ENCODE data around the gene GLMP. TPM values are rescaled to one million over a fixed set of nuclear protein-coding genes. Genes with fewer than 3 reads are reported as not detected.
A peak's percentile ranks its signal among the peaks of the same experiment; 100 is the strongest.

GLMP gene
- total RNA-seq, 4 donors from 2014 or later: 30.8 to 45.9 (median 42.1) TPM

GRCh38 chr1:156244126-156244525, 51.4 kb downstream of the GLMP start:
- peaks cover 0 to 41% (median 28%) of the 10 kb centered on the region in 4 donors for H3K4me1 ChIP-seq
- 65 to 68% methylated on average over 2 of the region's 2 CpGs for WGBS, 2 donors
- no peaks in the 10 kb centered on the region for H3K9me3 ChIP-seq
- no peak for DNase-seq (ENCODE audit: low spot score in 2 of 2)
- no peaks in the 10 kb centered on the region for H3K27me3 ChIP-seq
- H3K36me3 ChIP-seq: peaks cover 0 to 51% (median 0%) of the 10 kb centered on the region in 3 donors
- no peak overlapping the region for H3K4me3 ChIP-seq
- TF ChIP-seq POLR2A (IDR thresholded peaks at IDR 0.05) (no peak), EP300 (IDR thresholded peaks at IDR 0.05) (no peak)
- peak overlapping the region in 1 of 4 donors; percentile 2 for H3K27ac ChIP-seq

- H3K27me3 ChIP-seq: no peaks in the 10 kb centered on the region
- WGBS, 2 donors: 45 to 61% methylated on average over 7 to 9 of the region's 10 CpGs
- H3K4me1 ChIP-seq: peaks cover 0 to 30% (median 26%) of the 10 kb centered on the region in 4 donors
- DNase-seq (ENCODE audit: low spot score in 2 of 2): no peak
- H3K27ac ChIP-seq: peak overlapping the region in 1 of 4 donors; percentile 9
- H3K36me3 ChIP-seq: peaks cover 0 to 62% (median 10%) of the 10 kb centered on the region in 3 donors
- TF ChIP-seq CTCF (IDR thresholded peaks at IDR 0.05) (no peak), POLR2A (IDR thresholded peaks at IDR 0.05) (no peak), EP300 (IDR thresholded peaks at IDR 0.05) (no peak)
- no peak overlapping the region for H3K4me3 ChIP-seq
- H3K9me3 ChIP-seq: no peaks in the 10 kb centered on the region
Observed at GRCh38 chr1:156242738-156243137, 52.7 kb downstream of the GLMP start.

Other genes starting within 250 kb of the GLMP start
- 10 to 100 TPM; 19.5 to 32.1 (median 22.8) TPM for gene UBQLN4, start 241.9 kb downstream of the GLMP start, total RNA-seq
- 10 to 100 TPM; 32.6 to 51.8 (median 47.8) TPM for gene LAMTOR2, start 240.9 kb downstream of the GLMP start, total RNA-seq
- not detected for gene RAB25, start 234.5 kb downstream of the GLMP start, total RNA-seq
- gene MEX3A, start 213.2 kb downstream of the GLMP start, total RNA-seq: 1 to 10 TPM in 1 of 4 donors, under 1 TPM in 3; under 0.01 to 1.2 (median 0.43) TPM
- gene LMNA, start 181.0 kb downstream of the GLMP start, total RNA-seq: 100 to 1,000 TPM; 371 to 501 (median 419) TPM
- gene SEMA4A, start 142.1 kb downstream of the GLMP start, total RNA-seq: 1 to 10 TPM; 1.8 to 4.6 (median 3.5) TPM
- gene SLC25A44, start 101.6 kb downstream of the GLMP start, total RNA-seq: 10 to 100 TPM in 3 of 4 donors, 1 to 10 TPM in 1; 9.4 to 25.5 (median 13.6) TPM
- gene PMF1, start 82.7 kb downstream of the GLMP start, total RNA-seq: 10 to 100 TPM; 41.7 to 67.1 (median 49.1) TPM
- gene BGLAP, start 53.5 kb downstream of the GLMP start, total RNA-seq: 1 to 10 TPM in 3 of 4 donors, not detected in 1; 2.1 to 5.2 (median 2.7) TPM
- 10 to 100 TPM; 26.4 to 44.6 (median 31.2) TPM for gene PAQR6, start 47.6 kb downstream of the GLMP start, total RNA-seq
- gene SMG5, start 12.9 kb downstream of the GLMP start, total RNA-seq: 10 to 100 TPM; 58.0 to 85.8 (median 67.5) TPM
- gene TMEM79, start 11.4 kb downstream of the GLMP start, total RNA-seq: 1 to 10 TPM; 1.7 to 4.5 (median 3.1) TPM
- gene VHLL, start 3.6 kb upstream of the GLMP start, total RNA-seq: not detected
- 100 to 1,000 TPM; 113 to 175 (median 137) TPM for gene CCT3, start 42.6 kb upstream of the GLMP start, total RNA-seq
- gene TSACC, start 42.8 kb upstream of the GLMP start, total RNA-seq: not detected
- gene RHBG, start 73.5 kb upstream of the GLMP start, total RNA-seq: not detected
- 10 to 100 TPM; 67.5 to 84.9 (median 70.8) TPM for gene MEF2D, start 205.1 kb upstream of the GLMP start, total RNA-seq

Data from tibial nerve (tissue), 4 donors.